IMR-90 (cell line): Measurements from ENCODE around the gene IL37. TPM values are rescaled to one million over a fixed set of nuclear protein-coding genes. Genes with fewer than 3 reads are reported as not detected.

Experiments
- ATAC-seq: fragments of 200-7000 bp; cut with Tn5 transposase; 2 replicates; pipeline ENCODE4 v1.9.1; 2020; ENCODE audit warnings: low read depth, mild to moderate bottlenecking, moderate library complexity
- BruUV-seq: library from RNA; stranded (reverse); fragments of 400-500 nt; replicated peaks from 2 replicates; lab custom pipeline; 2021; lab: Mats Ljungman, UMichigan
- CTCF ChIA-PET: fragments of 300-600 bp; formaldehyde crosslinking; extraction: SDS; loops from one replicate; lab custom pipeline; 2021; ENCODE audit warnings: antibody characterized with exemption; lab: Yijun Ruan, JAX
- POLR2A ChIA-PET: fragments of 300-600 bp; sonication (Branson Sonifier 250); formaldehyde crosslinking; loops from one replicate; lab custom pipeline; 2022; ENCODE audit warnings: antibody characterized with exemption; ENCODE audit not compliant: unreplicated experiment; lab: Charles Lee
- DNase-seq: peaks from one replicate; pipeline ENCODE4 v3.0.0; 2013
- H2AFZ ChIP-seq: replicated peaks from 2 replicates; pipeline ENCODE3; 2013; ENCODE audit warnings: low read length, mild to moderate bottlenecking; ENCODE audit not compliant: poor library complexity
- H2AK5ac ChIP-seq: 2 replicates; pipeline ENCODE4 v1.6.1; 2013; ENCODE audit warnings: low read depth, low read length, inconsistent platforms
- H2AK9ac ChIP-seq: replicated peaks from 2 replicates; pipeline ENCODE3; 2013; ENCODE audit warnings: mild to moderate bottlenecking, low read depth, low read length, moderate library complexity; ENCODE audit not compliant: poor library complexity
- H2BK120ac ChIP-seq: 2 replicates; pipeline ENCODE4 v1.6.1; 2013; ENCODE audit warnings: low read depth, low read length, inconsistent platforms
- H2BK15ac ChIP-seq: 3 replicates; pipeline ENCODE4 v1.6.1; 2013; ENCODE audit warnings: low read depth, low read length, inconsistent platforms
- H2BK20ac ChIP-seq: 2 replicates; pipeline ENCODE4 v1.6.1; 2013; ENCODE audit warnings: low read depth, mild to moderate bottlenecking, inconsistent platforms, low read length, moderate library complexity
- H2BK5ac ChIP-seq: 2 replicates; pipeline ENCODE4 v1.6.1; 2013; ENCODE audit warnings: mild to moderate bottlenecking, low read depth, low read length, inconsistent platforms; ENCODE audit not compliant: poor library complexity, severe bottlenecking
- H3K14ac ChIP-seq: replicated peaks from 2 replicates; pipeline ENCODE4 v1.6.1; 2013; ENCODE audit warnings: low read depth, low read length, inconsistent platforms
- H3K18ac ChIP-seq: 2 replicates; pipeline ENCODE4 v1.6.1; 2013; ENCODE audit warnings: low read depth, low read length, control low read depth
- H3K23ac ChIP-seq: 2 replicates; pipeline ENCODE4 v1.6.1; 2013; ENCODE audit warnings: low read depth, low read length, inconsistent platforms
- H3K27ac ChIP-seq: 2 replicates; pipeline ENCODE4 v1.5.1; 2013; ENCODE audit warnings: mild to moderate bottlenecking, control low read depth, low read length; ENCODE audit not compliant: insufficient read depth
- H3K27me3 ChIP-seq: 2 replicates; pipeline ENCODE4 v1.6.1; 2013; ENCODE audit warnings: low read length; ENCODE audit not compliant: control insufficient read depth, insufficient read depth
- H3K36me3 ChIP-seq: 2 replicates; pipeline ENCODE4 v1.6.1; 2013; ENCODE audit warnings: low read length, mixed read lengths; ENCODE audit not compliant: control insufficient read depth, insufficient read depth
- H3K4ac ChIP-seq: 2 replicates; pipeline ENCODE4 v1.6.1; 2013; ENCODE audit warnings: low read depth, low read length, inconsistent platforms
- H3K4me1 ChIP-seq: 2 replicates; pipeline ENCODE4 v1.6.1; 2013; ENCODE audit warnings: low read length, mixed read lengths; ENCODE audit not compliant: control insufficient read depth, insufficient read depth
- H3K4me2 ChIP-seq: 2 replicates; pipeline ENCODE4 v1.6.1; 2013; ENCODE audit warnings: low read depth, mild to moderate bottlenecking, control low read depth, low read length, moderate library complexity
- H3K4me3 ChIP-seq: 2 replicates; pipeline ENCODE4 v1.5.1; 2013; ENCODE audit warnings: low read depth, mild to moderate bottlenecking, control low read depth, low read length, moderate library complexity; ENCODE audit not compliant: insufficient read depth
- H3K56ac ChIP-seq: 2 replicates; pipeline ENCODE4 v1.6.1; 2013; ENCODE audit warnings: low read length, inconsistent platforms; ENCODE audit not compliant: insufficient read depth; ENCODE audit errors: extremely low read depth
- H3K79me1 ChIP-seq, 2 experiments: 2 replicates each; pipeline ENCODE4 v1.6.1; 2013; ENCODE audit warnings: low read length in 2 of 2, inconsistent platforms in 1 of 2, low read depth in 1 of 2
- H3K9ac ChIP-seq: 2 replicates; pipeline ENCODE4 v1.6.1; 2013; ENCODE audit warnings: low read depth, low read length, control low read depth
- H3K9me1 ChIP-seq: 2 replicates; pipeline ENCODE4 v1.6.1; 2013; ENCODE audit warnings: low read length, inconsistent platforms; ENCODE audit not compliant: insufficient read depth
- H3K9me3 ChIP-seq: 2 replicates; pipeline ENCODE4 v1.6.1; 2013; ENCODE audit warnings: low read length; ENCODE audit not compliant: control insufficient read depth, insufficient read depth
- H4K20me1 ChIP-seq: 2 replicates; pipeline ENCODE4 v1.6.1; 2013; ENCODE audit warnings: low read length, inconsistent platforms; ENCODE audit not compliant: insufficient read depth
- H4K5ac ChIP-seq: 2 replicates; pipeline ENCODE4 v1.6.1; 2013; ENCODE audit warnings: mild to moderate bottlenecking, low read depth, low read length, control low read depth
- H4K8ac ChIP-seq, 2 experiments: 2 replicates each; pipeline ENCODE4 v1.6.1; 2013; ENCODE audit warnings: low read depth in 2 of 2, low read length in 2 of 2, control low read depth in 1 of 2, inconsistent platforms in 1 of 2
- H4K91ac ChIP-seq: 2 replicates; pipeline ENCODE4 v1.6.1; 2013; ENCODE audit warnings: low read depth, low read length, inconsistent platforms; ENCODE audit not compliant: insufficient read depth
- MXI1 ChIP-seq: IDR thresholded peaks from 2 replicates; pipeline ENCODE4 v1.6.1; 2012; ENCODE audit warnings: low read depth, mild to moderate bottlenecking, low read length, moderate library complexity, borderline replicate concordance
- WGBS, 2 experiments: methylation state at CpG; one replicate each; pipeline versions ENCODE4 v1.1.5 to v1.1.7; 2013; ENCODE audit warnings: missing lambda C conversion rate in 2 of 2; ENCODE audit not compliant: insufficient read length in 1 of 2; ENCODE audit errors: extremely low coverage in 2 of 2; 5-methylcytosine and 5-hydroxymethylcytosine counted together
- dilution Hi-C: fragments of 300-500 bp; cut with HindIII; formaldehyde crosslinking; loops from one replicate; pipeline ENCODE4 v1.14.3; 2018; ENCODE audit warnings: low sequenced_read_pairs; ENCODE audit not compliant: unreplicated experiment
- in situ Hi-C: fragments of 300-500 bp; cut with MboI; formaldehyde crosslinking; loops from 3 replicates; pipeline ENCODE4 v1.14.3; 2019; ENCODE audit warnings: low sequenced_read_pairs, inconsistent platforms, mixed read lengths
- intact Hi-C: fragments of 100-400 bp; cut with micrococcal nuclease; formaldehyde crosslinking; loops from 2 replicates; pipeline ENCODE4 v1.10.0; 2022
- polyA plus RNA-seq, 3 experiments: library from polyadenylated mRNA; depleted of rRNA; stranded (reverse); fragments of >200 nt; gene quantifications; 2 replicates each; pipeline ENCODE4 v1.2.3, GENCODE V29; 2012; ENCODE audit warnings: low replicate concordance in 1 of 3
- total RNA-seq: library from RNA; depleted of rRNA; stranded (reverse); fragments of >200 nt; gene quantifications from 2 replicates; pipeline ENCODE4 v1.2.3, GENCODE V29; 2012

IL37 gene
- total and polyA plus RNA-seq, 2 of the 4 experiments (the other 2 are of a cell fraction): 0.15 TPM; not detected in 1

GRCh38 chr2:112866128-112866835 lies 44.7 kb upstream of the IL37 start:
- Histone ChIP-seq H3K27me3 (no peaks in the 10 kb centered on the region), H4K8ac (no peak overlapping the region), H2BK20ac (no peak overlapping the region), H3K9me1 (no peaks in the 10 kb centered on the region), H2AK5ac (no peak overlapping the region), H2BK15ac (no peak overlapping the region), H3K4ac (no peak overlapping the region), H3K36me3 (no peaks in the 10 kb centered on the region), H3K27ac (no peak overlapping the region), H4K20me1 (no peaks in the 10 kb centered on the region), H3K56ac (no peak overlapping the region), H3K4me3 (no peak overlapping the region), H3K23ac (no peak overlapping the region), H2BK5ac (no peak overlapping the region), H2BK120ac (no peak overlapping the region), H3K9me3 (peaks cover 5% of the 10 kb centered on the region; the same call in 1 of the 2 replicates), H2AFZ (no peak overlapping the region), H3K14ac (no peak overlapping the region), H3K4me2 (no peak overlapping the region), H4K91ac (no peak overlapping the region), H3K18ac (no peak overlapping the region), H4K5ac (no peak overlapping the region), H3K9ac (no peak overlapping the region), H2AK9ac (no peak overlapping the region), H3K79me1 (no peaks in the 10 kb centered on the region), H3K4me1 (no peaks in the 10 kb centered on the region; the same call in 1 of the 2 replicates)
- intact Hi-C loops (no loop called here), in situ Hi-C loops (no loop called here), dilution Hi-C loops (no loop called here)
- BruUV-seq: no TSS peak
- ChIA-PET POLR2A (no interaction called here), CTCF (no interaction called here)
- 100% methylated on average over 3 of the region's 8 CpGs; no CpG with 5 or more reads in 1 of the 2 experiments for WGBS, 2 experiments
- no peak for DNase-seq
- ATAC-seq: no peak
- TF ChIP-seq MXI1: no peak
